NT2/D1 (cell line): ENCODE results near the gene CEBPE.

Experiments used
- DNase-seq: peaks from one replicate; pipeline ENCODE4 v3.0.0-alpha.2; 2011; ENCODE audit warnings: low read depth, low spot score
- H3K27me3 ChIP-seq: 2 replicates; pipeline ENCODE4 v1.6.0; 2011; ENCODE audit warnings: mild to moderate bottlenecking; ENCODE audit not compliant: insufficient read length, insufficient read depth
- H3K36me3 ChIP-seq: 2 replicates; pipeline ENCODE4 v1.6.1; 2011; ENCODE audit warnings: mild to moderate bottlenecking, low read length, mixed read lengths; ENCODE audit not compliant: insufficient read depth, insufficient read length
- H3K4me1 ChIP-seq: 2 replicates; pipeline ENCODE4 v1.5.1; 2011; ENCODE audit not compliant: insufficient read depth, insufficient read length
- H3K4me3 ChIP-seq: 2 replicates; pipeline ENCODE4 v1.5.1; 2011; ENCODE audit warnings: low read depth; ENCODE audit not compliant: insufficient read length
- H3K9ac ChIP-seq: 2 replicates; pipeline ENCODE4 v1.6.0; 2011; ENCODE audit warnings: low read depth; ENCODE audit not compliant: insufficient read length
- H3K9me3 ChIP-seq: 2 replicates; pipeline ENCODE4 v1.5.1; 2011; ENCODE audit warnings: mild to moderate bottlenecking, low read length; ENCODE audit not compliant: insufficient read depth
- SUZ12 ChIP-seq: IDR thresholded peaks from 2 replicates; pipeline ENCODE4 v1.6.1; 2011; ENCODE audit not compliant: insufficient read length, insufficient read depth; ENCODE audit errors: extremely low read depth
- YY1 ChIP-seq: IDR thresholded peaks from 2 replicates; pipeline ENCODE4 v1.6.1; 2011; ENCODE audit not compliant: insufficient read length, insufficient read depth
- ZNF274 ChIP-seq: IDR thresholded peaks from 2 replicates; pipeline ENCODE4 v1.6.1; 2011; ENCODE audit warnings: mild to moderate bottlenecking, low read depth, low read length

CEBPE gene

DNA sequence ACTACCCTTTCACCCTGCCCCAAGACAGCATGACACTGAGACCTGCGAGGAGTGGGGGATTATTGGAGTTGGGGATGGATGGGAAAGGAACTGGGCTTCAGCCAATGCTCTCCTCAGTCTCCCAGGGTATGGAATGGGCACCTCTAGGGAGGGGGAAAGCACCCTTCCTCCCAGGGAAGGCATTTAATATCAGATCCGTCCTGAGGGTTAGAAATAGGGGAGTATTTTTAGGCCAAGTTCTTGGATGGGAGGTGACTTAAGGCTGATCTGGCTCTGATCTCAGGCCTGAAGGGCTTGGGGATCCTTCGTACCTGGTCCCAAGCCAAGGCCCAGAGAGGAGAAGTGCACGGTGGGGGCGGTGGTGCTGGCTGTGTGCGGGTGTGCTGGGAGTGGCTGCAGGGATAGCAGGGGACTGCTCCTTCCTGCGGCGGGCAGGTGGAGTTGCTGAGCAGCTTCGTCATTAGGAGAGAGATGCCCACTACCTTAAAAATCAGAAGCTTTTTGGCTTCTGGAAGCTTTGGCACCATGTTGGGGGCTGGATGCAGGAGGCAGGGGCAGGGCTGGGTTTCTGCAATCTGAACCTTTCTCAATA lies 7.0 kb upstream of the CEBPE start:
- peaks cover 8% of the 10 kb centered on the region for H3K4me1 ChIP-seq
- DNase-seq, result no peak
- no peaks in the 10 kb centered on the region for H3K9me3 ChIP-seq
- no peak overlapping the region for H3K9ac ChIP-seq
- peaks cover 7% of the 10 kb centered on the region for H3K36me3 ChIP-seq
- H3K27me3 ChIP-seq, result no peaks in the 10 kb centered on the region
- no peak overlapping the region for H3K4me3 ChIP-seq
- no peak for TF ChIP-seq YY1
- no peak for TF ChIP-seq ZNF274
- TF ChIP-seq SUZ12, result no peak

DNA sequence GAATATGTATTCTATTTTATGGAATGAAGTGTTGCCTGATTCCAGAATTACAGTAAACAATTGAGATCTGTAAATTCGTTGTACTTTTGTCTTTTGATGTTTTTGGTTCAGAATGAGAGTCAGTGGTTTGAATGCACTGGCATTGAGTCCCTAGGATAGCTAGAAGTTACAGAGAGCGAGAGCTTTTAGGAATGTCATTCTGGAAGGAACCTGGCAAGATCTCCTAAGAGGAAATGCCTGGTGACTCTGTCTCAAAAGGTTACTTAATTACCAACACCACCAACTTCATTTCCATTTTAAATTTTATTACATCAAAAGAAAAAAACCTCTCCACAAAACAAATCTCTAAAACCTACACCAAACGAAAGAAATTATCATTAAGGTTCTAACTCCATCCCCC lies 6.0 kb upstream of the CEBPE start:
- H3K9me3 ChIP-seq, result no peaks in the 10 kb centered on the region
- no peak overlapping the region for H3K9ac ChIP-seq
- peaks cover 8% of the 10 kb centered on the region for H3K4me1 ChIP-seq
- no peak overlapping the region for H3K4me3 ChIP-seq
- TF ChIP-seq YY1, result no peak
- TF ChIP-seq ZNF274, result no peak
- TF ChIP-seq SUZ12, result no peak
- H3K36me3 ChIP-seq, result peaks cover 7% of the 10 kb centered on the region
- no peaks in the 10 kb centered on the region for H3K27me3 ChIP-seq
- DNase-seq, result no peak

DNA sequence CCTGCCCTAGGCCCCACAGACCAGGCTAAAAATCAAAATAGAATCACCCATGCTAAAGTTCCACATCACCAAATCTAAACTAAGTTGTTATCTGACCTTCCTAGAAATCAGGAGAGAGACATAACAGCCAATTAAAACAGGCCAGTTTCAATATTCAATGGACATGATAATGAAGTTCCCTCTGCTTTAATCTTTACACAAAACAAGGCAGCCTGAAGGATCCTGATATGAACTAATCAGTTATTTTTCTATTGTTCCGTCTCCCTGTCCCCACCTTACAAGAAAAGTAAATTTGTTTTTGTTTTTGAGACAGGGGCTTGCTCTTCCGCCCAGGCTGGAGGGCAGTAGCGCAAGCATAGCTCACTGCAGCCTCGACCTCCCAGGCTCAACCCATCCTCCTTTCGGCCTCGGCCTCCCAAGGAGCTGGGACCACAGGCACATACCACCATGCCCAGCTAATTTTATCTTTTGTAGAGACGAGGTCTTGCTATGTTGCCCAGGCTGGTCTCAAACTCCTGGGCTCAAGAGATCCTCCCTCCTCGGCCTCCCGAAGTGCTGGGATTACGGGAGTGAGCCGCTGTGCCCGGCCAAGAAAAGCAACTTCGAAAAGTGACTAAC lies 5.4 kb upstream of the CEBPE start:
- no peak for DNase-seq
- Histone ChIP-seq H3K9me3 (no peaks in the 10 kb centered on the region), H3K4me1 (peaks cover 13% of the 10 kb centered on the region), H3K27me3 (no peaks in the 10 kb centered on the region), H3K4me3 (no peak overlapping the region), H3K9ac (no peak overlapping the region), H3K36me3 (peaks cover 7% of the 10 kb centered on the region)
- no peak for TF ChIP-seq SUZ12
- no peak for TF ChIP-seq YY1
- TF ChIP-seq ZNF274, result no peak

DNA sequence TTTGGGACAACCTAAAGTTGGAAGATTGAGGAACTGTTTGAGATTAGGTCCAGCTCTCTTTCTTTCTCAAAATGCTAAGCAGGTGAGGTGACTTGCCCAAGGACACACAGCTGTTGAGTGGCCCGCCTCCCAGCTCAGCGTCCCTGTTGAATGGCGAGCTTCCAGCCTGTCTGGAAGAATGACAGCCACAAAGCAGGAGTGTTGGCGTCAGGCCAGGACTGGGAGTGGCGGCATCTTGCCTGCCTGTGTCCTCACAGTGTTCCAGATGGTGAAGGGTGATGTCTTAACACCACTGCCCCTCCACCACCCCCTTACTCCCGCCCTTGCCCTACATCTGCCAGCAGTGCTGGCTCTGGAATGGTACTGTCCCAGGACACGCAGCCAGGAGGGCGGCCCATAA lies 4.4 kb upstream of the CEBPE start:
- Histone ChIP-seq H3K36me3 (peaks cover 4% of the 10 kb centered on the region), H3K4me1 (peaks cover 16% of the 10 kb centered on the region), H3K9ac (no peak overlapping the region), H3K27me3 (no peaks in the 10 kb centered on the region), H3K9me3 (no peaks in the 10 kb centered on the region), H3K4me3 (no peak overlapping the region)
- TF ChIP-seq SUZ12 (no peak), YY1 (no peak)
- DNase-seq, result no peak

DNA sequence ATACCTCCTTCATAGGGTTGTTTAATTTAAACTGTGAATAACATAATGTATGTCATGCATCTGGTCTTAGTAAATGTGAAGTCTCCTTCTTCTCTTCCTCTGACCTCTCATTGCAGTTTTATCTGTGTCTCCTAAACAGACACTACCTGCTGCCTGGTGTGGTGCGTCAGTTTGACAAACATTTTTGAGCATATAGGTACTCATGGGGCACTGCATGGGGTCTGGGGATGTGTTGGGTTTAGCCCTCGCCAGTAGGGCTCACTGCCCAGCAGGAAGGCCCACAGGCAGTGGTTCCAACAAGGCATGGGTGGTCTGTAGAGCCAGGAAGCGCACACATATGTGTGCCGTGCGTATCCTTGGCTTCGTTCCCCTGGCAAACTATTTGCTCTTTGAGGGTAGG lies 3.0 kb upstream of the CEBPE start:
- H3K4me3 ChIP-seq, result no peak overlapping the region
- H3K9ac ChIP-seq, result no peak overlapping the region
- DNase-seq, result no peak
- peaks cover 19% of the 10 kb centered on the region for H3K4me1 ChIP-seq
- no peaks in the 10 kb centered on the region for H3K27me3 ChIP-seq
- no peaks in the 10 kb centered on the region for H3K36me3 ChIP-seq
- H3K9me3 ChIP-seq, result no peaks in the 10 kb centered on the region
- no peak for TF ChIP-seq YY1
- TF ChIP-seq SUZ12, result no peak
- TF ChIP-seq ZNF274, result no peak

DNA sequence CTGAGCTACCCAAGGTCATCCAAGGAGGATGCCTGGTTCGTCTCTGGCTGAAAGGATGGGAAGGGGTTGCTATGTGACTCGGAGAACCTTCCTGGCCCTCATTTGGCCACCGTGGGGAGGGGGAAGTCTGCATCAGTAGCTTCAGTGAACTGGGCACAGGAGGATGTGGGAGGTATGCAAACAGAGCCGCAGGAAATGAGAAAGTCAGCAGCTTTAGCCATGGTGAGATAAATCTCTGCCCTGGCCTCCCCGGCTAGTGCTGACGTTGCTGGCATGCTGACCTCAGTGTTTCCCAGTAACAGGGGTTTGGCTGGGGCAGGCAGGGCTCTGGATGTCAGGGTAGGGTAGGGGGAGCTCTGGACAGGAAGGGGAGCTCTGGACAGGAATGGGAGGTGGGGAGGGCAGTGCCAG lies 2.3 kb upstream of the CEBPE start:
- TF ChIP-seq YY1 (no peak), SUZ12 (no peak), ZNF274 (no peak)
- Histone ChIP-seq H3K36me3 (no peaks in the 10 kb centered on the region), H3K27me3 (no peaks in the 10 kb centered on the region), H3K9me3 (no peaks in the 10 kb centered on the region), H3K9ac (no peak overlapping the region), H3K4me1 (peaks cover 20% of the 10 kb centered on the region), H3K4me3 (no peak overlapping the region)
- no peak for DNase-seq

DNA sequence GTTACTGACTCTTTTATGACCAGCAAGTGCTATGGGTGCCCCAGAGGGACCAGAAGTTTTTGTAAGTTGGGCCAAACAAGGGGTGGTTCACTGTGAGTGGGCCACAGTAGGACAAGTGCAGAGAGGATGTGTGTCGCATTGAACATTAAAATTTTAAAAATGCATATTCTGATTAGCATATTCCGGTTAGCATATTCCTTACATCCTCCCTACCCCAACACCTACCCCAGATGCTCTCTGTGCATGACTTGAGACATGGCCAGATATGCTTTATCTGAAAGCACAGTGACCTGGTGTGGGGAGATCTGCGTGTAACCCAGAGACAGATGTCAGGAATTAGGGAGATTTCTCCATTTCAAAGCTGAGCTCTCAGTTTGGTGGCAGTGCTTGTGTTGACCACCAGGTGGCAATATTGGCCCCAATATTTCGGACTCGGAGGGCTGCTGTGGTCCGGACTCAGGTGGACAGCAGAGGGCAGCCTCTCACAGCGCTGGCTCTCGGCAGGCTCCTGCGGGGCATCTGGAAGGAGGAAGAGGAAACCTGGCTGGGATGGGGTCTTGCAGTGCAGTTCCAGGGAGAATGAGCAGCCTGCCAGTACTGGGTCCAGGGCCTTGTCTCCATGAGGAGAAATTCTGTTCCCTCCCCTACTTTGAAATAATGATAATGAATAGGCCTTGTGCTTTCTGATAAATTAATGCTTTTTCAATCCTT lies 1.6 kb upstream of the CEBPE start:
- peaks cover 20% of the 10 kb centered on the region for H3K4me1 ChIP-seq
- TF ChIP-seq YY1 (no peak), SUZ12 (no peak), ZNF274 (no peak)
- H3K36me3 ChIP-seq, result no peaks in the 10 kb centered on the region
- H3K4me3 ChIP-seq, result no peak overlapping the region
- peak; percentile 73 for DNase-seq
- H3K9ac ChIP-seq, result no peak overlapping the region
- H3K27me3 ChIP-seq, result no peaks in the 10 kb centered on the region
- H3K9me3 ChIP-seq, result no peaks in the 10 kb centered on the region
